Stimulated activated CD8-positive, alpha-beta memory T cell treated with anti-CD3 and anti-CD28 coated beads, Interleukin-12 subunit alpha, Interleukin-12 subunit beta, amount 100 ng/mL, for 24 hours (primary cell): ENCODE measurements around the gene MAN1A1.

Experiments used
- DNase-seq: peaks from one replicate; pipeline ENCODE4 v3.0.0-alpha.2; 2020; ENCODE audit errors: extremely low read depth

Gene MAN1A1

GRCh38 chr6:119234457-119234856 is 115.1 kb downstream of the MAN1A1 start:
- no peak for DNase-seq

- DNase-seq = no peak
Observed at GRCh38 chr6:119233312-119233984, 116.1 kb downstream of the MAN1A1 start.

GRCh38 chr6:119231394-119231793 is 118.2 kb downstream of the MAN1A1 start:
- no peak for DNase-seq

- DNase-seq = no peak
Observed at GRCh38 chr6:119230160-119230559, 119.4 kb downstream of the MAN1A1 start.

- DNase-seq = no peak
Observed at GRCh38 chr6:119227377-119227776, 122.2 kb downstream of the MAN1A1 start.

- DNase-seq = no peak
Observed at GRCh38 chr6:119226089-119226488, 123.5 kb downstream of the MAN1A1 start.

- no peak for DNase-seq
Observed at GRCh38 chr6:119224095-119224701, 125.4 kb downstream of the MAN1A1 start.

GRCh38 chr6:119220452-119220851 is 129.1 kb downstream of the MAN1A1 start:
- no peak for DNase-seq

- no peak for DNase-seq
Observed at GRCh38 chr6:119218548-119218947, 131.0 kb downstream of the MAN1A1 start.

GRCh38 chr6:119215885-119216590 is 133.5 kb downstream of the MAN1A1 start:
- DNase-seq = no peak

- DNase-seq = no peak
Observed at GRCh38 chr6:119215309-119215708, 134.3 kb downstream of the MAN1A1 start.

GRCh38 chr6:119210596-119210995 is 139.0 kb downstream of the MAN1A1 start:
- no peak for DNase-seq

- no peak for DNase-seq
Observed at GRCh38 chr6:119209452-119210205, 139.9 kb downstream of the MAN1A1 start.

- DNase-seq = no peak
Observed at GRCh38 chr6:119207971-119208725, 141.4 kb downstream of the MAN1A1 start.

- no peak for DNase-seq
Observed at GRCh38 chr6:119207327-119207726, 142.2 kb downstream of the MAN1A1 start.

GRCh38 chr6:119205911-119206618 is 143.5 kb downstream of the MAN1A1 start:
- no peak for DNase-seq

- no peak for DNase-seq
Observed at GRCh38 chr6:119204719-119205118, 144.8 kb downstream of the MAN1A1 start.

GRCh38 chr6:119201480-119201879 is 148.1 kb downstream of the MAN1A1 start:
- DNase-seq = no peak

- no peak for DNase-seq
Observed at GRCh38 chr6:119200512-119201175, 148.9 kb downstream of the MAN1A1 start.

GRCh38 chr6:119197271-119197670 is 152.3 kb downstream of the MAN1A1 start:
- no peak for DNase-seq
